Measurements from ENCODE around the gene GEMIN5.
A peak's percentile ranks its signal among the peaks of the same experiment; 100 is the strongest.
"Not testable (repeated sequence)": the region's sequence is repeated elsewhere in the genome, so short reads cannot be mapped to it uniquely, and the experiment has no call there.

GEMIN5 gene, protein sequence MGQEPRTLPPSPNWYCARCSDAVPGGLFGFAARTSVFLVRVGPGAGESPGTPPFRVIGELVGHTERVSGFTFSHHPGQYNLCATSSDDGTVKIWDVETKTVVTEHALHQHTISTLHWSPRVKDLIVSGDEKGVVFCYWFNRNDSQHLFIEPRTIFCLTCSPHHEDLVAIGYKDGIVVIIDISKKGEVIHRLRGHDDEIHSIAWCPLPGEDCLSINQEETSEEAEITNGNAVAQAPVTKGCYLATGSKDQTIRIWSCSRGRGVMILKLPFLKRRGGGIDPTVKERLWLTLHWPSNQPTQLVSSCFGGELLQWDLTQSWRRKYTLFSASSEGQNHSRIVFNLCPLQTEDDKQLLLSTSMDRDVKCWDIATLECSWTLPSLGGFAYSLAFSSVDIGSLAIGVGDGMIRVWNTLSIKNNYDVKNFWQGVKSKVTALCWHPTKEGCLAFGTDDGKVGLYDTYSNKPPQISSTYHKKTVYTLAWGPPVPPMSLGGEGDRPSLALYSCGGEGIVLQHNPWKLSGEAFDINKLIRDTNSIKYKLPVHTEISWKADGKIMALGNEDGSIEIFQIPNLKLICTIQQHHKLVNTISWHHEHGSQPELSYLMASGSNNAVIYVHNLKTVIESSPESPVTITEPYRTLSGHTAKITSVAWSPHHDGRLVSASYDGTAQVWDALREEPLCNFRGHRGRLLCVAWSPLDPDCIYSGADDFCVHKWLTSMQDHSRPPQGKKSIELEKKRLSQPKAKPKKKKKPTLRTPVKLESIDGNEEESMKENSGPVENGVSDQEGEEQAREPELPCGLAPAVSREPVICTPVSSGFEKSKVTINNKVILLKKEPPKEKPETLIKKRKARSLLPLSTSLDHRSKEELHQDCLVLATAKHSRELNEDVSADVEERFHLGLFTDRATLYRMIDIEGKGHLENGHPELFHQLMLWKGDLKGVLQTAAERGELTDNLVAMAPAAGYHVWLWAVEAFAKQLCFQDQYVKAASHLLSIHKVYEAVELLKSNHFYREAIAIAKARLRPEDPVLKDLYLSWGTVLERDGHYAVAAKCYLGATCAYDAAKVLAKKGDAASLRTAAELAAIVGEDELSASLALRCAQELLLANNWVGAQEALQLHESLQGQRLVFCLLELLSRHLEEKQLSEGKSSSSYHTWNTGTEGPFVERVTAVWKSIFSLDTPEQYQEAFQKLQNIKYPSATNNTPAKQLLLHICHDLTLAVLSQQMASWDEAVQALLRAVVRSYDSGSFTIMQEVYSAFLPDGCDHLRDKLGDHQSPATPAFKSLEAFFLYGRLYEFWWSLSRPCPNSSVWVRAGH (N-terminal part only)

DNA sequence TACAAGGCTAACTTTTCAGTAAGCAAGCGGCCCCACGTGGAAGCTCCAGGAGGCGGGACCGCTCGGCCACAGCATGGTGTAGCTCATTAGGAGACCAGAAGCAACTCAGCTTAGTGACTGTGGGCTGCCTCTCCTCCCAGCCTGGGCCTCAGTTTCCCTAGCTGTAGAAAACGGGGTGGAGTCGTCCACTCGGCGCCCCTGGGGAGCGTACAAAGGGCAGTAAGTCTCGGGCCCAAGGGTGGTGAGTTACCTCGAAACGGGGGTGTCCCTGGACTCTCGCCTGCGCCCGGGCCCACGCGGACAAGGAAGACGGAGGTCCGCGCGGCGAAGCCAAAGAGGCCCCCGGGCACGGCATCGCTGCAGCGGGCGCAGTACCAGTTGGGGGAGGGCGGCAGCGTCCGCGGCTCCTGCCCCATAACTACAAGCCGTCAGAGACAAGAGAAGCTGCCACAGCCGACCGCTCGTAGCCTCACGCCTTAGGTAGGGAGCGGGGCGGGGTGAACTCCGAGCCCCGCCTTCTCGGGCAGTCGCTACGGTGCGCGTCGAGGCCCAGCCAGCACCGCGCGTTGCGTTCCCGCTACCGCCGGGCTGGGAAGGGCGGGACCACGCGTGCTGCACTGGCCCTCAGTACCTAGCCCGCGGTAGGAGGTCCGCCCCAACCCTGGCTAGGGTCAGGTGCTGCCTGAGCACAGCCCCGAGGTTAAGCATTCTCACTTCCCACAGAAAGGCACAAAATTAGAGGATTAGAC lies at the start of gene GEMIN5:
Gene GEMIN5, minus strand, starts transcription at position 494 of the 749 bp plus-strand sequence. Its CDS starts 78 bp downstream, at position 416.
- DNase-seq (ENCODE audit: extremely low read depth, low read depth), result peak; percentile 37
- no peak for TF ChIP-seq CTCF (IDR thresholded peaks at IDR 0.05; ENCODE audit: low read depth, low read length, missing control alignments)

GRCh38 chr5:154986151-154986550 lies 48.1 kb upstream of the GEMIN5 start:
- no peak for TF ChIP-seq CTCF (IDR thresholded peaks at IDR 0.05; ENCODE audit: low read depth, low read length, missing control alignments)
- H3K4me3 ChIP-seq (replicated peaks; ENCODE audit: low read depth, low read length), result no peak overlapping the region
- DNase-seq (ENCODE audit: extremely low read depth, low read depth), result no peak

More for the DNA sequence above, at the start of gene GEMIN5:
- H3K4me3 ChIP-seq (replicated peaks; ENCODE audit: low read depth, low read length), result peak within 1 kb of the TSS; percentile 93

GRCh38 chr5:154984946-154985516 lies 47.0 kb upstream of the GEMIN5 start:
- no peak for DNase-seq (ENCODE audit: extremely low read depth, low read depth)
- TF ChIP-seq CTCF (IDR thresholded peaks at IDR 0.05; ENCODE audit: low read depth, low read length, missing control alignments), result no peak
- no peak overlapping the region for H3K4me3 ChIP-seq (replicated peaks; ENCODE audit: low read depth, low read length)

DNA sequence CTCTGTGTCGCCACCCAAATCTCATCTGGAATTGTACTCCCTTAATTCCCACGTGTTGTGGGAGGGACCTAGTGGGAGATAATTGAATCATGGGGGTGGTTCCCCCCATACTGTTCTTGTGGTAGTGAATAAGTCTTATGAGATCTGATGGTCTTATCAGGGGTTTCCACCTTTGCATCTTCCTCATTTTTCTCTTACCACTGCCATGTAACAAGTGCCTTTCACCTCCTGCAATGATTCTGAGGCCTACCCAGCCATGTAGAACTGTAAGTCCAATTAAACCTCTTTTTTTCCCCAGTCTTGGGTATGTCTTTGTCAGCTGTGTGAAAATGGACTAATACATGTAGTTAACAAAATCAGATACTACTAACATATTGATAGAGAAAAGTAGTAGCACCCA lies 40.3 kb upstream of the GEMIN5 start:
- DNase-seq (ENCODE audit: extremely low read depth, low read depth); H3K4me3 ChIP-seq (replicated peaks; ENCODE audit: low read depth, low read length): not testable (repeated sequence)

- no peak for DNase-seq (ENCODE audit: extremely low read depth, low read depth)
- TF ChIP-seq CTCF (IDR thresholded peaks at IDR 0.05; ENCODE audit: low read depth, low read length, missing control alignments), result no peak
- no peak overlapping the region for H3K4me3 ChIP-seq (replicated peaks; ENCODE audit: low read depth, low read length)
Measured at GRCh38 chr5:154977409-154977808, 39.4 kb upstream of the GEMIN5 start.

DNA sequence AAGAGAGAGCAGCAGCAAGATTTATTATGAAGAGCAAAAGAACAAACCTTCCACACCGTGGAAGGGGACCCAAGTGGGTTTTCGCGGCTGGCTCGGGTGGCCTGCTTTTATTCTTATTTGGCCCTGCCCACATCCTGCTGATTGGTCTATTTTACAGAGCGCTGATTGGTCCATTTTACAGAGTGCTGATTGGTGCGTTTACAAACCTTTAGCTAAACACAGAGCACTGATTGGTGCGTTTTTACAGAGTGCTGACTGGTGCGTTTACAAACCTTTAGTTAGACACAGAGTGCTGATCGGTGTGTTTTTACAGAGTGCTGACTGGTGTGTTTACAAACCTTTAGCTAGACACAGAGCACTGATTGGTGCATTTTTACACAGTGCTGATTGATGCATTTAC lies 38.1 kb upstream of the GEMIN5 start:
- not testable (repeated sequence) for H3K4me3 ChIP-seq (replicated peaks; ENCODE audit: low read depth, low read length); DNase-seq (ENCODE audit: extremely low read depth, low read depth)
